ENCODE results near the gene SLC7A1.

GRCh38 chr13:29490561-29490885, 105.0 kb downstream of the SLC7A1 start:
- no peak for TF ChIP-seq ZFP90 (CRISPR knock-in tag; IDR thresholded peaks at IDR 0.05; ENCODE audit: borderline replicate concordance)
- TF ChIP-seq IKZF1 (IDR thresholded peaks at IDR 0.05), result no peak
- TF ChIP-seq POLR2A (IDR thresholded peaks at IDR 0.05; ENCODE audit: insufficient read depth in 1 of 2, low read depth in 2 of 2, low read length in 2 of 2), result no peak
- no peak for TF ChIP-seq ONECUT2 (CRISPR knock-in tag; IDR thresholded peaks at IDR 0.05)
- no peak for TF ChIP-seq ZBTB3 (CRISPR knock-in tag; IDR thresholded peaks at IDR 0.05; ENCODE audit: borderline replicate concordance, low read depth)
- TF ChIP-seq SIN3A (IDR thresholded peaks at IDR 0.05; ENCODE audit: borderline replicate concordance, low read depth, low read length), result no peak
- no peak for TF ChIP-seq KDM1A (CRISPR knock-in tag; IDR thresholded peaks at IDR 0.05)
- no peak for TF ChIP-seq TARDBP (CRISPR knock-in tag; IDR thresholded peaks at IDR 0.05)
